C4-2B (cell line): ENCODE data around the gene PLEKHO1.

Source experiments
- ZFX ChIP-seq: fragments of 450-650 bp; IDR thresholded peaks from 2 replicates; pipeline ENCODE4 v1.6.1; 2017
- TF ChIP-seq, protein P1 (sequence below): fragments of 450-650 bp; conservative IDR thresholded peaks from 2 replicates; pipeline ENCODE4 v1.5.1; 2017; ENCODE audit warnings: mild to moderate bottlenecking

DNA sequence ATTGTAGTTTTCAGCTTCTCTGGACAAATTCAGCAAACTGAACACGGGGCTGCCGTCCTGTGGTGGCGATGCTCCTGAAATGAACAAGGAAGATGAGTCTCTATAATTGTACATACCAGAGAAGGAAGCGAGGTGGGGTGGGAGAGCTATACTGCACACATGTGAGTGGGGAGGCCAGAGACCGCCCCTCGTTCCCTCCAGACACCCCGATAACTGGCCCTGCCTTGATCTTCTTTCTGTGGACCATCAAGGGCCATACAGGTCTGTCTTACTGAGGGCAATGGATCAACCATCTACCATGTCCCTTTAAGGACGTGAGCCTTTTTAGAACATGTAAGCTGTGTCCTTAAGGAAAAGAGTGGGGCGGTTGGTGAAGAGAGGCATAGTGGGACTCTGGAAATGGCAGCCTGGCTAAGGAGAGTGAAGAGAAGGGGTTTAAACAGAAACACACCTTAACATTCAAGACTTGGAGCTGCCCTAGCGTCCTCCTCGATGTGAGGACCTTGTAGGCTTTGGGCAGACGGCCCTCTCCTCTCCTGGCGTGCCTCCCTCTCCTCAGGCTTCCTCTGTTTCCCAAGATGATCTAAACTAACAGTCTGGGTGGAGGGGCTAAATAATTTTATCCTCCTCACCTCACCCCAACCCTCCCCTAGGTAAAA lies 5.8 kb downstream of the PLEKHO1 start:
- TF ChIP-seq ZFX, result no peak
- TF ChIP-seq, protein P1, sequence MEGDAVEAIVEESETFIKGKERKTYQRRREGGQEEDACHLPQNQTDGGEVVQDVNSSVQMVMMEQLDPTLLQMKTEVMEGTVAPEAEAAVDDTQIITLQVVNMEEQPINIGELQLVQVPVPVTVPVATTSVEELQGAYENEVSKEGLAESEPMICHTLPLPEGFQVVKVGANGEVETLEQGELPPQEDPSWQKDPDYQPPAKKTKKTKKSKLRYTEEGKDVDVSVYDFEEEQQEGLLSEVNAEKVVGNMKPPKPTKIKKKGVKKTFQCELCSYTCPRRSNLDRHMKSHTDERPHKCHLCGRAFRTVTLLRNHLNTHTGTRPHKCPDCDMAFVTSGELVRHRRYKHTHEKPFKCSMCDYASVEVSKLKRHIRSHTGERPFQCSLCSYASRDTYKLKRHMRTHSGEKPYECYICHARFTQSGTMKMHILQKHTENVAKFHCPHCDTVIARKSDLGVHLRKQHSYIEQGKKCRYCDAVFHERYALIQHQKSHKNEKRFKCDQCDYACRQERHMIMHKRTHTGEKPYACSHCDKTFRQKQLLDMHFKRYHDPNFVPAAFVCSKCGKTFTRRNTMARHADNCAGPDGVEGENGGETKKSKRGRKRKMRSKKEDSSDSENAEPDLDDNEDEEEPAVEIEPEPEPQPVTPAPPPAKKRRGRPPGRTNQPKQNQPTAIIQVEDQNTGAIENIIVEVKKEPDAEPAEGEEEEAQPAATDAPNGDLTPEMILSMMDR, result no peak
